Stimulated activated CD8-positive, alpha-beta memory T cell treated with anti-CD3 and anti-CD28 coated beads, Interleukin-2, amount 100 ng/mL, for 1 hour (primary cell): ENCODE results near the gene APOL4.
"Not testable (repeated sequence)": the region's sequence is repeated elsewhere in the genome, so short reads cannot be mapped to it uniquely, and the experiment has no call there.

ENCODE experiments used
- DNase-seq, 2 donors: peaks; one replicate each; pipeline ENCODE4 v3.0.0-alpha.2; 2020; ENCODE audit warnings: low read depth in 2 of 2

APOL4 gene

DNA sequence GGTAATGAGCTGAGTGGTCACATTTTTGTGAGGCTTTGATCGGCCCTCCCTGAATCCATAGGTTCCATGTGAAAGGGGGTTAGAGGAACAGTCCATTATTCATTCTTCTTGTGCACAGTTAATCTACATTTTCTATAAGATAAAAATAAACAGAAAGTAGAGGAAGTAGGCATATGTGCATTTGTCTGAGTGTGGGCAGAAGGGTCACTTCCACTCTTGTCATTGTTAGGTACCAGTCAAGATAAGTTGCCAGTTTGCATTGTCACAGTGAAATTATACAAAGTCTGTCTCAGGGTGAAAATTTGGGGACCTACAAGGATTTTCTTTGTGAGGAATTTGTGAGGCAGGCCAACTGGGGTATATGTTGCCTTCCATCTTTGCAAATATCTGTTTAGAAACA lies 4.6 kb upstream of the APOL4 start:
- no peak for DNase-seq

DNA sequence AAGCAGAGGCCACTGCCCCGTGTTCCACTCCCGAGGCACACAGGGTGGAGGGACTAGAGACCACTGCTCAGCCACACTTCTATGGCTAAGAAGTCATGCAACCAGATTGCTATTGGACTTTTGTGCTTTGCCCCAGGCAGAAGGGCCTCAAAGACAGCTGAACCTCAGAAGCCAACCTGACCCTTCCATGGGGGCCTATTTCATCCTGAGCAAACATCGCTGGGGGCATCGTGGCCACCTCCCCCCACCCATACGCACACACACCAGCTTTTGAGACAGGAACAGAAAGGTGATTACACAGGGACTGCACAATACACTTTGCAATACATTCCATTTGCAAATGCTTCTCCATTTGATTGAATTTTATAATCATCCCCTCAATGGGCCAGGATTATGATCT lies 4.0 kb upstream of the APOL4 start:
- not testable (repeated sequence) for DNase-seq

DNA sequence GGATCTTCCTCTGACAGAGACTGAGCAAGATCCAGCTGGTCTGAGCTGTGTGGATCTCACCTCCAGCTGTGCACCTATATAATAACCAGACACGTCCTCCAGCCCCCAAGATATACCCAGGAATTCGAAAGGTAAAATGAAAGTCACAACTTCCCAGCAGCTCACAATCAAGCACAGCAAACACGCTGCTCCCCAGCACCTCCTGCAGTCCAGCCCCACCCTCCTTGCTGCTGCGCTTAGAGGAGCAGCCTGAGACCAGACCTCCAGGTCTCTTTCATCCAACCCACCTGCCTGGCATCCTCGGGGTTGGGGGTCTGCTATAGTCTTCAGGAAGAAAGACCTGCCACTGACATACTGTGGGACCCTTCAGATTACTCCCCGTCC lies 3.0 kb upstream of the APOL4 start:
- DNase-seq: no peak

DNA sequence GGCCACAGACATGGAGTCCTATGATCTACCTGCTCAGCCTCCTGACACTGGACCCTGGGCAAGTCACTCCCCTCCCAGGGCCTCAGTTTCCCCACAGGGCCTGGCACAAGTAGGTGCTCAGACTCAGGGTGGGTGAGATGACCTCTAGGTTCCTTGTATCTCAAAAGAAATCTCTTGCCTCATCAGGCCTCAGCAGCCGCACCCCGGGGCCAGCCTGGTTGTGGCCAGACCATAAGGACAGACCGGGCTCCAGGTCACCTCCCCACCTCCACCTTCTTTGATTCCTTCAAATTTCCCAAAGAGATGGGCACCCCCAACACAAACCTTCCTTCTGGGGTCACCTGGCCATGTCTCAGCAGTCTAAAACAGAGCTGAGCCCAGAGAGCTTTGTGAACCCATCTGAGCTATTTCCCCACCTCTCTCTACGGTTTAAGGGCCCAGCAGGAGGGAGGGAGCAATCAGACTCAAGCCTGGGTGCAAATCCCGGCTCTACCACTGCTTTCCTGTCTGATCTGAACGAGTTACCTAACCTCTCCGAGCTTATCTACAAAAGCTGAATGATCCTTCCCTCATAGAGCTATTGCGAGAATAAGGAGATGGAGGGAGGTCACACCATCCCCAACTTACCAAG lies 2.5 kb upstream of the APOL4 start:
- DNase-seq: no peak

DNA sequence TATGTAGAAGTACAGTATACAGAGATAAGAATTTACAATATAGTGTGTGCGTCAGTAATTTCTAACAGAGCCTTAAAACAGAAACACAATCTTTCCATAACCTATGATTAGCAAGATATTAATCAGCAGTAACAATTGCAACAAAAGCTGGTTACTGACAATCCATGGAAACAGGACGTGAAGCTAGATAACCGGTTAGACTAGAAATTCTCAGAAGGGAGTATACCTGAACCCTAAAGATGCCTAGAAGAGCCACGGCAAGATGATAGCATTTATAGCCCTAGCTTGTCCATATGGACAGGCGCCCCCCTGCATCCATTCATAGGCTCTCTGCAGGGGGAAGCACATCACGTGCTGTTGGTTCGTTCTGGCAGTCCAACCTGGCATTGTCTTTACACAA lies 1.8 kb upstream of the APOL4 start:
- DNase-seq: not testable (repeated sequence)

DNA sequence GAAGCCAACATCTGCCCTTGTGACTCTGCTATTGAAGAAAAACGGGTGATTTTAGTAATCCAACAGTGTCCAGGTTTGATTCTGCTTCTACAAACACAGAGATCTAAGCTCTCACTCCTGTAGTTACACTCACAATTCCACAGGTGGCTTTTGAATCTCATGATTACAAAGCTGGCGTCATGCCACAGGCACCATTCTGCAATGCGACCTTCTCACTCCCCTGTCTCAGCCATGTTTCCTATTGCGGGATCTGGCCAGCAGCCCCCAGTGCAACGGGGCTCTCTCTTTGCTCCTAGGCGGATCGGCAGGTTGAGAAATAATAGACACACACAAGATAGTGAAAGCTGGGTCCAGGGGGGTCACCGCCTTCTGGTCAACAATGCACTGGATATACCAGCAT lies 1.3 kb upstream of the APOL4 start:
- DNase-seq: not testable (repeated sequence)

DNA sequence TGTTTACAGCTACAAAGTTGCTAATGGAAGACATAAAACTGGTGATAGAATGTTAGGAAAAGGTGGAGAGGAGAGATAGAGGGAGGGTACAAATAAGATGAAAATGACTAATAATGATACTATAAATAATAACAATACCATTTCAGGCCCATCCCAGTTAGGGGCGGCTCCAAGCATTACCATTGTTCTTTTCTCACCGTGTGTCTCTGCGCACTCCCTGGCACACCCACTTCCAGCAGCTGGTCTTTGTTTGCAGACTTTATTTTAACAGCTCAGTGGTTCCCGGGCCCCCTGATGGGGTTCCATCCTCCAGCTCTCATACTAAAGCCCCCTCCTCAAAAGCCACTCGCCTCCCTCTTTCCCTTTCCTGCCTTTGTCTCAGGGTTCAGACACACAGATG lies 584 bp downstream of the APOL4 start:
- DNase-seq: not testable (repeated sequence)

DNA sequence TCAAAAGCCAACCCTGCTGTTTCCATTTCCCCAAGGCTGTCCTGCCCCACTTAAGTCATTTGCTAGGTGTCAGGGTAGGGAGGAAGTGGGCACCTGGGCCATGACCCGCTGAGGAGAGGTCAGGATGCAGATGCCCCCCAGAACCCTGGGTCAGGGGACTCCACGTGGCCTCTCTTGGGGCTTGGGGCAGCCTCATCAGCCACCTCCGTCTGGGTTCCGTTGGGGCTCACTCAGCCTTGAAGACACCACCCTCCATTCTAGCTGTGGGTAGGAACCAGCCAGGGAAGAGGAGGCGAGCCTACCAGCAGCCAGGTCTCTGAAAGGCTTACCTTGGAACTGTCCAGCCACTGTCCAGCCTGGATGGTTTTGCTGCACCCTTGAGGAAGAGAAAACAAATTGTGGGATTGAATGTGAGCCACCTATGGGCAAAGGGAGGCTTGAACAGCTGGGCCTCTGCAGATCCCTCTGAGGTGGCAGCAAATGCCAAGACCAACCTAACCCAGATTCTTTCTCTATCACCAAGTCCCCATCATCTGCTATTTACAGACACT lies 2.5 kb downstream of the APOL4 start:
- no peak for DNase-seq

DNA sequence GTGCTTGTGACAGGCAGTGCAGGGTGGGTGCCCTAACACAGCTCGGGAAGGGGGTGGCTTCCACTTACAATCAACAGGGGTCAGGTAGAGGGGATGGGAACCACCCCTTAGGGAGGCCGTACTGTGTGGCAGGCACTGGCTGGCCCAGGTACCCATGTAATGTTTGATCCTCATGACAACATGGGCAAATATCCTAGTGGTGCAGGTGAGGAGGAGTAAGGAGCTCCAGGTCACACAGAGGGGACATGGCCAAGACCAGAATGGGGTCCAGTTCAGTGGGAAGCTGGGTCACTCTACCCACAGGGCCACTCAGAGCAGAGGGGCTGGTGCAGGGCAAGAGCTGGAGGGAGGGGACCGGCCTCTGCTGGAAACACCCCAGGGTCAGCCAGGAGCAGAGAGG lies 3.1 kb downstream of the APOL4 start:
- no peak for DNase-seq

DNA sequence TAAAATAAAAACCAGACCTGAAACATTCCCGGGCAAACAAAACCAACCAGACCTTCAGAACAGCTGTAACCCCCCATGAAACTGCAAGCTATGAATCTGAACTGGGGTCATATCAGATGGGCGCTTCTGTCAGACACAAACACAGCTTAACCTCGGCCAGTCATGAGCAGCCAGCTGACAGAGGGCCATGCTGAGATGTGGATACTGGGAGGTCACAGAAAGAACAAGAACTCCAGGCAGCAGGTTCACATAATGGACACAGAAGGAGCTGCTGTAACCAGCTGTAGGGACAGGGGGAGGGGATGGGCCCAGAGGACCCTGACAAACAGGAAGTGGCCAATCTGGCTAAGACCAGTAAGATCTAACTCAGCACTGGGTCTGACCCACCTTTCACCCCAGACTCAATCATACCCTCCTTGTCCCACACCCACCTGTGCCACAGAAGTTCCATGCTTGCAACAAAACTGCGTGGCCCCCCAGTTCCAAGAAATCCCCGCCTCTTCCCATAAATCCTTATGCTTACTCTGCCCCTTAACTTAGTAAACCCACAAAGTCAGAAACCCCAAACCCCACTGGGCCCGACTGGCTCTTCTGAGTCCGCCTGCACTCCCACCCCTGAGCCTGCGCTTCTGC lies 4.0 kb downstream of the APOL4 start:
- no peak for DNase-seq

DNA sequence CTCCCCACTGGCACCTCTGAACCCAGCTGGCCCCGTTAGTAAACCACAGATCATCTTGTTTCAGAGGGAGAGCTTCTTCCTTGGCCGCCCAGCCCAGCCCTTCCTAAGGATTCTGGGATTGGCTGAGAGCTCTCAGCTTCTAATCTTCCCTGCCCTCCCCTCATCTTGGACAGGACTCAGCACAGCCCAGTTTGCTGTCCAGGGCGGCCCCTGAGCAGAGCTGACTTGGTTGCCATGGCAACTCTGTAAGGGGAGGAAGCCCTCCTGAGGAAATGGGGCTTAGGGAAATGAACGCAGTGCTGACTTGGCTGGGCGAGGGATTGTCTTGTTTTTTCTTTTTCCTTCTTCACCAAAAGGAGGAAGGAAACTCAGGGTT lies 4.6 kb downstream of the APOL4 start:
- DNase-seq: no peak

DNA sequence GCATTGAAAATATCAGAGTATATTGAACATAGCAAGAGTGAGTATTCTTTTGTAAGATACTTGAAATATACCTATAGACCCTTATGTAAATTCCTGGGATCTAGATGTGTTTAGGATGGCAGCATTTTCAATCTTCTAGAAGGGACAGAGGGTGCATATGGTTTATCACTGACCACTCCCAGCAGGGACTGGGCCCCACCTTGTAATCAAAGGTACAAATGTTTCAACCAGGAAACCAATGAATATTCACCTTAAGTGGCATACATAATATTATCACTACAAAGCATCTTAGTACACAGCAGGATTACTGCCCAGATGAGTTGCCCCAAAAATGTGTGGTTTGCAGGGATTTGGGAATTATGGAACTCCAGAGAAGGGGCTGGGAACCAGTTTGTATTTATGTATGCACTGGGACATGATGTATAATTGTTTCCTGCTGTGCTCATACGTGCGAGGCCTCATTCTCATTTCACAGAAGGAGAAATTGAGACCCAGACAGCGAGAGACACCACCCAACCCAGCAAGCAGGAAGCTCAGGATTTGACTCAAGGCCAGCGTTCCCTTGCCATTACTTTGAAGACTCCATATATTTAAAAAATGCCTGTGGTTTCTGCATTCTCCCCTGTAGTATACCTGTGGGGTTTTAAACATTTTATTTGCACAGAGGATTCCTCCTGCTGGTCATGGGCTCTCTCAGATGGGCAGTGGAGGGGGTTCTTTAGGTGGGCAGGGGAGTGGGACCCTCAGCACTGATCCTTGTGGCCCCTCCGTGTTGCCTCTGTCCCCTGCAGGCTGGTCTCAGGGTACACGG lies 5.2 kb downstream of the APOL4 start:
- DNase-seq: no peak

DNA sequence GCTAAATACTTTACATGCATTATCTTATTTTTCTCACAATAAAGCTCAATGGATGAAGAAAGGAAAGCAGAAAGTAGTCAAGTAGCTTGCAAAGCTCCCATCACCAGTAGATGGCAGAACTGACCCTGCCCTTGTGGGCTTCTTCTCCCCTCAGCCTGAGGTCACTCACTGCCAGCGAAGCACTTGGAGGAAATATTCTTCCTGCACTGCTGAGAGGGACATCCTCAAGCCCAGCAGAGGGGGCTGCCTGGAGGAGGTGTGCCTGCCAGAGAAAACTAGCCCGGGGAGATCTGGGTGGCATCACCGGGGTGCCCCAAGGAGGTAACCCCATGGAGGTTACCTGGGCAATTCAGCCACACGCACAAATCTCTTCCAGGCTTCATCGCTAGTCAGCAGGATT lies 6.6 kb downstream of the APOL4 start:
- peak in 1 of 2 donors; percentile 16 for DNase-seq

DNA sequence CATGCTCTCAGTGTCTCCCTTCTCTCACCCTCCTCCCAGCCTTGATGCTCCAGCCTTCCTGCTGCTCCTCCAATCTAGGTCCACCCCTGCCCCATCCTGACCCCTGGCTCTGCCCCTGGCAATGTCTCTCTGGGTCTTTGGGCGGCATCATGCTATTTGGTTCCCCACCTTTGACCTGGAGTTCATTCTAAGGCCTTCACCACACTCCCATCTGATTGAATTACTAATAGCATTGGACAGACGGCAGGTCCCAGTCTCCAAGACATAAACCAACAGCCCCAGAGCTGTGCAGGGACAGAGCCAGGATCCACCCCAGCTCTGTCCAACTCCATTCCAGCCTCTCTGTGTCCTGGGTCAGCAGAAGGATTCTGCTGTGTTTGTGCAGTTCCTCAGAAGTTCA lies 7.2 kb downstream of the APOL4 start:
- no peak for DNase-seq

DNA sequence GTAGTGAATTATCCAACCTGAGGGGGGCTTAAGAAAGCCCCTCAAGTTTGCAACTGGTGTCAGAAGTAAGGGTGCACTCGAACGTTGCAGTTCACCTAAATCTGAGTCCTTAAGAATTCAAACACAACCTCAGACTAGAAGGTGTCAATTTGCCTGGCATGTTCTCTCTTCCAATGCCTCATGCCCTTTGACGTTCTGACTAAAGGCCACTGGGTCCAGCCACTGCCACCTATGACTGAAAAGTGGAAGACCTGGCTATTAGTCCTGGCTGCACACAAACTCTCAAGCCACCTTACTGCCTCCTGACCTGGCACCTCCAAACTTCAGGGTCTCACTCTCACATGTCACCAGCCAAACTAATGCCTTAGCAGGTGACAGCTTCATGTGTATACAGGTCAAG lies 8.0 kb downstream of the APOL4 start:
- DNase-seq: no peak

DNA sequence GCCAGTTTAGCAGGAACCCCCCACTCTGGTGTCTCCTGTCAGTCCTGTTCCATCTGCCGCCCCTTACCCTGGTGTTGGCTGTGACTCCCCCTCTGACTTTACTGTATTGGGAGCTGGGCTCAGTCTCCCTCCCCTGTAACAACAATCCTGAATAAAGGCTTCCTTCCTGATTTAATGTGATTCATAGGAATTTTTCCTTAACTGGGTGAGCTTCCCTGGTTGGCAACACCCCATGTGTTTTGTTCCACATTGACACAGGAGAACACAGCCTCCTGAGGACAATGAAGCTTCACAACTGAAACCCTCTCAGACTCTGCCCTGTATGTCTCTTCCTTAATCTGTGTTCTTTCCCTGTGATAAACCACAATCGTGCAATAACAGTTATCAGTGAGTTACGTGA lies 8.4 kb downstream of the APOL4 start:
- no peak for DNase-seq

DNA sequence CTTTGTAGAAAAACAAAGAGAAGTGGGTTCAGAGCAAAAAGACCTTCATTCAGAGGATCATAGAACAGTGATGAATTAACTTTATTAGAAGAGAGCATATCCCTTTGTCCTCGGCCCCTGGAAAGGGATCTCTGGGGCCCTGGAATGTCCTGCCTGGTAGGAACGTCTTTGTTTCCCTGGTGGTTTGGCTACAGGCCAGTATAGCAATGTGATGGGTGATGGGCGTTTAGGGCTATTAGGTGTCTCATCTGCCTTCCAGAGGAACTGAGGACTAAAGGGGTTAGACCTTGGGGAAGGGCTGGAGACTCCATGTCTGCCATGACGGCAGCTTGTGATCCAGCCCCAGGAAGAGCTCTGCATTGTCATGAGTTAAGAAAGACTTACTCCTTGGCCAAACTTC lies 9.1 kb downstream of the APOL4 start:
- DNase-seq: no peak

DNA sequence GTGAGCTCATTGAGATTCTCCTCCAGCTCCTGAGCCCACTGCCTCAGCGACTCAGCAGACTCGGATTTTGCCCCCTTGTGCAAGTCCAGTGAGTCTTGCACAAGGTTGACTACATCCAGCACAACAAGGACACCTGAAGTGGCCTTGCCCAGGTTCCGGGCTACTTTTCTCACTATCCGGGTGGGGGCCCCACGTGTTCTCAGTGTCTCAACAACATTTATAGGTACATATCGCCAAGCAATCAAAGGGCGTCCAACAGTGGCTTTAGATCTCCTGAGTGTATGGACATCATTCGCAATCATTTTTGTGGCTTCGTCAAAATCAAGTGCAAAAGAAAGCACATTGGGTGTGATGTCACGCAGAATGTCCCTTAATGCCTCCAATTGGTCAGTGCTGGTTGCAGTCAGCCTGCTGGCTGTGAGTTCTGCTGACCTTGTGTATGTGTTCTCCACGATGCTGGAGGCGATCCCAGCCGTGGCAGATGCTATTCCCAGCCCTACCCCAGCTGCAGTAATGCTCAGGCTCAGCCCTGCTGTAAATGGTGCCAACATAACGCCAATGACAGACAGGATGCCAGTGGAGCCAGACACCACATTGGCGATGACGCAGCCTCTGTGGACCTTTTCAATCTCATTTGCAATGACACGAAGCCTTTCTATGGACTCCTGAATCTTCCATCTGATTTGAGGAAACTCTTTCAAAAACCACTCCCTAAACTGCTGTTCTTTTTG lies 10.3 kb downstream of the APOL4 start:
- DNase-seq: no peak

DNA sequence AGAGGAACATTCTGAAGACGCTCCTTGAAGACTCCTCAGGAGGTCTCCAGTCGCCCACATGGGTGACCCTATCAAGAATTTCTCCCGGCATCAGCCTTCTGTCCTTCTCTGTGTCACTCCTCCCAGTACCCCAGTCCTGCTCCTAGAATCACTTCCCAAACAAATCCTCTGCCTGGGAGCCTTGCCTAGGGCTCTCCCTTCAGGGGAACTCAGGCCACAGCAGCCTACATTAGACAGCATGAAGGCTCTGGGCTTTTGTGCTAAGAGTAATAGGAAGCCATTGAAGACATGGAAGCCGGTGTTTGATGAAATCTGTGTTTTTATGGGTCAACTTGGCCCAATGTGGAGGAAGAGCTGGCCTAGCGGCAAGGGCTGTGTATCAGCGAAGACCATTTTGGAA lies 13.7 kb downstream of the APOL4 start:
- DNase-seq: not testable (repeated sequence)

DNA sequence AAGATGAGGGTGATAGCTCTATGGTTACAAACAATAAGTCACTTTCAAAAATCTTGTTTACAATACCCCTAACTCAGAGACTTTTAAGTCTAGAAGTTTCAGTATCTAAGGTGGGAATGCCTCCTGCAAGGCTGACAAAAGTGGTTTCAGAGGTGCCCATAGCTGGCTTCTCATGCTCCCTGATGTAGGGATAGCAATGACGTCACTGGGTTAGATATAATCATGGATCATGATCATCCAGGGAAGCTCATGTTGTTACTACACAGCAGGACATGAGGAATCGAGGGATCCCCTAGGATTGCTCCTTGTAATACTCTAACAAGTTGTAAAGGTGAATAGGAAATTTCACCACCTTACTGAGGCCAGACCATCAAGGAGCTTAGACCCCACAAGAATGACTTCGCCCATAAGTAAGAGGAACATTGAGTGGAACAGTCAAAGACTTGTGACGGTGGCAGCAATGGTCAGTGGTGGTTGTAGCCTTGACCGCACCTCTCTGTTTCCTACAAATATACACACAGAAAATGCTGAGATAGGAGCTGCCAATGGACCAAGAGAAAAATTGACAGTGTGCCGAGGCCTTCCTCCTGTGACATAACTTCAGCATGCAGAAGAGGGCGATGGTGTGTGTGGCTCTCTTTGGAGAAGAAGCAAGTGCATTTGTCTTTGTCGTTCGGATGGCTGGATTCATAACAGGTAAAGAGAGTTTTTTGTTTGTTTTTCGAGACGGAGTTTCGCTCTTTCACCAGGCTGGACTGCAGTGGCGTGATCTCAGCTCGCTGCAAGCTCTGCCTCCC lies 15.6 kb downstream of the APOL4 start:
- DNase-seq: no peak

DNA sequence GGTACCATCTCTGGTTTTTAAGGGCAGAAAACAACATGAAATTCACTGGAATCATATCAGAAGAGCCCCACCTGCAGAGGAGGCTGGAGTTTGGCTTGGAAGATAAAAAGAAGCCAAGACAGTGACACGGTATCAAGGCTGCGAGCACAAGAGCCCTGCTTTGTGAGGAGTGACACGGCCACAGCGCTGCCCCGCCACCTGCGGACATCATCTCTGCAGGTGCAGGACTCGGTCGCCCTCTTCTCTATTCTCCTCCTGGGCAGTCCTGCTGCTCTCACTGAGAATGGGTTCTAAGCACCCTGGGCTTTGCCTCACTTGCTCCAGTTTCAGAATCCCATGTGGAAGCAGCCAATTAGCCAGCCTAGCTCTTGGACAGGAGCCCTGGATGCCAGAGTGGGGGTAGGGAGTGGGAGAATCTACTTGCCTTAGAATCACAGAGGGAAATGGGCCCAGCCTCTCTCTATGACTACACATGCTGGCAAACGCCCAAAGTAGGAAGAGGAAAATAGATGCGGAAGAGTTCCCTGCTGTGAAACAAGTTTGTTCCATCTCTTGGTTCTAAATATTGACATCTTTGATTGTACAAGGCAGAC lies 17.1 kb downstream of the APOL4 start:
- no peak for DNase-seq
